NCI-H82 (cell line): ENCODE results near the gene PRR13.
"Not testable (repeated sequence)": the region's sequence is repeated elsewhere in the genome, so short reads cannot be mapped to it uniquely, and the experiment has no call there.

Experiments used
- DNase-seq: peaks from one replicate; lab custom pipeline; 2025; lab: John Stamatoyannopoulos, UW

PRR13 gene

DNA sequence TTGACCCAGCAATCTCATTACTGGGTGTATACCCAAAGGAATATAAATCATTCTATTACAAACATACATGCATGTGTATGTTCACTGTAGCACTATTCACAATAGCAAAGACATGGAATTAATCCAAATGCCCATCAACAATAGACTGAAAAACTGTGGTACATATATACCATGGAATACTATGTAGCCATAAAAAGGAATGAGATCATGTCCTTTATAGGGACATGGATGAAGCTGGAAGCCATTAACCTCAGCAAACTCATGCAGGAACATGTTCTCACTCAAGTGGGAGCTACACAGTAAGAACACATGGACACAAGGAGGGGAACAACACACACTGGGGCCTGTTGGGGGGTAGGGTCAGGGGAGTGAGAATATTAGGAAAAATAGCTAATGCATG is 2.0 kb upstream of the PRR13 start:
- not testable (repeated sequence) for DNase-seq

DNA sequence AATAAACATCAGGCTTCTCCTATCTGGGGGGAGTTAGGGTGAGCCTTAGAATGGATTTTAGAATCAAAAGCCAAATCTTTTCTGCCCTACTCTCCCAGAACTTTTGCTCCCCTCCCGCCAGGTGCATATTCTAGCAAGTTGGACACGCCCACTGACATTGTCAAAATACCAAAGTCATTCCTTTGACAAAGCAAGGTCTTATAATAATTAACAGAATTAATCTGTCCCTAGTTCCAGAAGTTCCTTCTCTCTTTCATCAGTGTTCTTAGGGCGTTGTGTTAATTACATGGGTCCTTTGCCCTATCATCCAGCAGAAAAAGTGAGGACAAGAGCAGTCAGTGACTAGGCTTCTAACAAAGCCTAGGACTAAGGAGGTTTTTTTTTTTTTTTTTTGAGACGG is 2.4 kb downstream of the PRR13 start:
- DNase-seq = no peak

DNA sequence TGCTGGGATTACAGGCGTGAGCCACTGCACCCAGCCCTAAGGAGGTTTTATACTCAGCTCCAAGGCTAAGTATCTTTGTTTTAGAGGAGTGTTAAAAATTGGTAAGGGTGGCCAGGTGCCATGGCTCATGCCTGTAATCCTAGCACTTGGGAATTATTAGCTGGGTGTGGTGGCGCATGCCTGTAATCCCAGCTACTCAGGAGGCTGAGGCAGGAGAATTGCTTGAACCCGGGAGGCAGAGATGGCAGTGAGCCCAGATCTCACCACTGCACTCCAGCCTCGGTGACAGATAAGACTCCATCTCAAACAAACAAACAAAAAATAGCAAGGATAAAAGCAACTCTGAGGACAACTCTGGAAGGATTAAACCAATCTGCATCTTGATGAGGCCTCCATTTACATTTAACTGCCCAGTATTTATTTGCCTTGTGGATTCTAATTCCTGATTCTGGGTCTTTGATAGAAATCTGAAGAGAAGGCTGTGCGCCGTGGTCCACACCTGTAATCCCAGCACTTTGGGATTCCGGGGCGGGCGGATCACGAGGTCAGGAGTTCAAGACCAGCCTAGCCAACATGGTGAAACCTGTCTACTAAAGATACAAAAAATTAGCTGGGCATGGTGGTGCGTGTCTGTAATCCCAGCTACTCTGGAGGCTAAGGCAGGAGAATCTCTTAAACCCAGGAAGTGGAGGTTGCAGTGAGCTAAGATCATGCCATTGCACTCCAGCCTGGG is 3.2 kb downstream of the PRR13 start:
- DNase-seq = not testable (repeated sequence)

DNA sequence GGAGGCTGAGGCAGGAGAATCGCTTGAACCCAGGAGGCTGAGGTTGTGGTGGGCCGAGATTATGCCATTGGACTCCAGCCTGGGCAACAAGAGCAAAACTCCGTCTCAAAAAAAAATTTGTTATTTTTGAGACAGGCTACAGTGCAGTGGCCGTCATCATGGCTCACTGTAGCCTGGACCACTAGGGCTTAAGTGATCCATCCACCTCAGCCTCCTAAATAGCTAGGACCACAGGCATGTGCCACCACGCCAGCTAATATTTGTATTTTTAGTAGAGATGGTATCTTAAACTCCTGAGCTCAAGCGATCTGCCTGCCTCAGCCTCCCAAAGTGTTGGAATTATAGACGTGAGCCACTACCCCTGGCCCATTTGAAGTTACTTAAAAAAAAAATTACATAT is 9.4 kb downstream of the PRR13 start:
- DNase-seq = no peak

DNA sequence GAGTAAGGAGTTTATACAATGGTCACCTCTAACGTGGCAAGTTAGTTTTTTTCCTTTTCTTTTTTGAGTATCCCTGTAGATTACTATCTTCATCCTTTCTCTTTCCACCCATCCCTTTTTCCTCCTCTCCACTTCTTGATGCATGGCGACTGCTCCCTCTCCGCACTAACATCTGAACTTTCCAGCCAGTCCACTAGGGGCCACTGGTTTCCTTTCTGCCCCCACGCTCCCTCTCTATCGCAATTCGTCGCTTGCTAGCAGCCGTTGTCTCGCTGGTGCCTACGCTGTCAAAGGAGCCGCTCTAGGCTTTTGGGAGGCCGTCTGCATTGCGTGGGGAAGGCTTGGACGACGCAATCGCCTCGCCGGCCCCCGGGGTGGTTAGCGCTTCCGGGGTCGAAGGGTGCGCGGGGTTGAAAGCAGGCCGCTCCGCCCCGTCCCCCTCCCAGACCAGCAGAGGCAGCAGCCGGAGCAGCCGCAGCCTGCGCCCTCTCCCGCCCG is 10.2 kb downstream of the PRR13 start, which contains the start of gene PCBP2:
Gene PCBP2 (plus strand): TSS at position 442 of the 498 bp plus-strand sequence. CDS start 2,699 bp downstream, outside the sequence.
- peak; percentile 100 for DNase-seq

DNA sequence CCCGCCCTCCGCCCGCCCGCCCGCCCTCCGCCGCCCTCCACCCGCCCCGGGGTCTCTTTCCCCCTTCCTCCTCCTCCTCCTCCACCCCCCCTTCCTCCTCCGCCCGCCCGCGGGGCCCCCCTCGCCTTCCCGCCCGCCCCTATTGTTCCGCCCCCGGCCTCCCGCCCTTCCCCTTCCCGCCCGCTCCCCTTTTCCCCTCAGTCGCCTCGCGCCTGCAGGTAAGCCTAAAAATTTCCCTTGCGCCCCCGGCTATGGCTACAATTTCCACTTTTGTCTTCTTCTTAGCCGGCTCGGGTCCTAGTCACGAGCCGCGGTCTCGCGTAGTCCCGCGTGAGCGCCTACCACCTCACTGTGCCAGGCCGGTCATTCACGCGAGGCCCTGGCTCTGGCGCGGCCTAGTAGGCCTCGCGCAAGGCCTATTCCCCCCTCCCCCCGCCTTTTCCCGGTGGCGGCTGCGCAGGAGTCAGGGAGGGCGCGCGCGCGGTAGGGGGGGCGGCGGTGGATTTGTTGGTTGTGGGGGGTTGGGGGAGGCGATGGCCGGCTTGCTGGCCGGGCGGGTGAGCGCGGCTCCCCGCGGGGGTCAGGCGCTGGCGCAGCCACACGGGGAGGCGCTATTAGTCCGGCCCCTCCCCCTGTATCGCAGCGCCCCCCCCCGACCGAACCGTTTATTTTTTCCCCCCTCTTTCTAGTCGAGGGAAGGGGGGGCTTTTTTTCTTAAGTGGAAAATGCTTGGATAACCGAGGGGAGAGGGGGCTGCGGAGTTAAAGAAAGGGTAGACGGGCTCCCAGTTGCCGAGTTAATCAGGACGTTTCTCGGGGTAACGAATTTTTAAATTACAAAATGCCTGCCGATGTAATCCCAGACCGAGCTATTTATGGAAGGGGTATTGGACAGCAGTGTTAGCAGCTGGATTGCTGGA is 10.9 kb downstream of the PRR13 start:
- peak; percentile 89 for DNase-seq

DNA sequence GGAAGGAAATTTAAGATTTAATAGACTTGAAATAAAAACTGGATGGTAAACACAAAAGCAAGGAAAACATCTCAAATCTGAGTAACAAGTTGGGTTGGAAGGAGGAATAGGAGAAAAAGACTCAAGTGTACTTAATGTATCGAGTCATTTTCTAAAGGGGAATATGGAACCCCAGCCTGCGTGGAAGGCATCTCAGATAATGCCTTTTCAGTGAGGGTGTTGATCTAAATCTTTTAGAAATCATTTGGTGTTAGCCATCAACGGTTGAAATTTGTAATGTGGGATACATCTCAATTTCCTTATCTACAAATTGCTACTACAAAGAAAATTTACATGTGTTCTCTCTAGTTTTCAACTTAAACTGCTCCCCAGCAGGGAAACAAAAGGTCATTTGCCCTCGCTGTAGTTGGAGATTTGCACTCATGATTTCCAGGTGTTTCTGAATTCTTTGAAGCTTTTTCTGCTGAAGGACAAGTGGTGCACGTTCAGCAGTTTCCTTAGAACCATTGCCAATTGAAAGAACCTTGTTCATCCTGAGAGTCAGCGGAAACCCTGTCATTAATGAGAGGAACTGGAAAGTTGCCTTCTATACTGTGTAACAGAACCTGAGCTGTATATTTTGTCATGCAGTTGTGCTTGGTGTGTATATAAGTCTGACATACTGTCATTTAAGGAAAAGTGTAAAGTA is 12.6 kb downstream of the PRR13 start:
- no peak for DNase-seq

DNA sequence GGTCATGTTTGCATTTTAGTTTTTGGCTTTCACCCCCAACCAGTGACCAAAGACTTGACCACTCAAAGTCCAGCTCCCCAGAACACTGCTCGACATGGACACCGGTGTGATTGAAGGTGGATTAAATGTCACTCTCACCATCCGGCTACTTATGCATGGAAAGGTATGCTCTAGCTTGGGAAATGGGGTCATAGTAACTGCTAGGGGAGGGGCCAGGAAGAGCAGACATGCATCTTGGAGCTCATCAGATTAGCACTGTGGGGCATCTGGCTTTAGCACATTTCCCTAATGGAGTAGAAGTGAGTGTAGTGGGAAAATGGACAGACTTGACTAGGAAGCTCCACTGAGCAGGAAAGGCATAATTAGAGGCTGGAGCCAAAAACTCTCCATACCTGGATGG is 13.2 kb downstream of the PRR13 start:
- peak; percentile 91 for DNase-seq

DNA sequence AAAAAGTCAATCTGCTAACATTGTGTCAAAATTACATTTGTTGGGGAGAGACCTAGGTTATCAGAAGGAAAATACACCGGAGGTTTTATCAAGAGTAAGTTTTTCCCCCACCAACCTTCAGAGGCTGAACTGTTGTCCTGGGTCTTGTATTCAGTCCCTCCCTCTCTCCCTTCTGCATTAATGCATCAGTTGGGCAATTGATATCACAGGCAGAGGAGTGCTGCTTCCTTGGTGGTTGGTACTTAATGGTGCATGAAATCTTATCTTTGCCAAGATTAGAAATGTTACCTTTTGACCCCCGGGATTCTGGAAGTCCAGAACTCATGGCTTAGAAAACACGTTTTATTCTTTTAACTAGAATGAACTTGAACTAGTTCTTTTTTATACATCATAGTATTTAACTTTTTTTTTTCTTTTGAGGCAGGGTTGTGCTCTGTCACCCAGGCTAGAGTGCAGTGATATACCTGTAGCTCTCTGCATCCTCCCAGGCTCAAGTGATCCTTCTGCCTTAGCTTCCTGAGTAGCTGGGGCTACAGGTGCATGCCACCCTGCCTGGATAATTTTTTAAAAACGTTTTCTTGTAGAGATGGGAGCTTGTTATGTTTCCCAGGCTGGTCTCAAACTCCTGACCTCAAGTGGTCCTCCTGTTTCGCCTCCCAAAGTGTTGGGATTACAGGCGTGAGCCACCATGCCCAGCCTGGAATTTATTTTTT is 15.3 kb downstream of the PRR13 start:
- no peak for DNase-seq

DNA sequence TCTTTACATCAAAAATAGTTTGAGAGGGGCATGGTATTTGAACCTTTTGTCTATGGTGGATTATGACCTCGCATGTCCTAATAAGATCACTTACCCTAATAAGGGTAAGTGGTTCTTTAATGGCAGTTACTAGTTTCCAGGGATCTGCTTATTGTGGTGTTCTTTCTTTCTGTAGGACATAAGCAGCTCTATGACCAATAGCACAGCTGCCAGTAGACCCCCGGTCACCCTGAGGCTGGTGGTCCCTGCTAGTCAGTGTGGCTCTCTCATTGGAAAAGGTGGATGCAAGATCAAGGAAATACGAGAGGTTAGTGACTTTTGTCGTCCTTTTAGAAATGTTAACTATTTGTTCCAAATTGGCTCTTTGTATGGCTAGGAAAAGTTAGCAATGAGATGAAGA is 17.6 kb downstream of the PRR13 start:
- no peak for DNase-seq

DNA sequence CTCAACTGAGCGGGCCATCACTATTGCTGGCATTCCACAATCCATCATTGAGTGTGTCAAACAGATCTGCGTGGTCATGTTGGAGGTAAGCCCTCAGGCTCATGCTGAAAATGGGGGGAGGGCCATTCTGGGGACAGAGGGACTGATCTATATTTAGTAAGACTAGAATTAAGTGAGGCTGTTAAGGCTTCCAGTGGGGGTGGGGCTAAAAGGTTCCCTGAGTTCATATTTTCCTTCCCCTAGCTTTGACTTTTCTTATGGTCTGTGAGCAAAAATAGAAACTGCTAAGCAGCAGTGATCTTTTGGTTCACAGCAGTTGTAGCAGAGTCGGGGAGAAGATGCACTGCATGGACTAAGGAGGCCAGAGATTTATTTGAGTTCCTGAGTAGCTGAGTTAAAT is 19.5 kb downstream of the PRR13 start:
- no peak for DNase-seq

DNA sequence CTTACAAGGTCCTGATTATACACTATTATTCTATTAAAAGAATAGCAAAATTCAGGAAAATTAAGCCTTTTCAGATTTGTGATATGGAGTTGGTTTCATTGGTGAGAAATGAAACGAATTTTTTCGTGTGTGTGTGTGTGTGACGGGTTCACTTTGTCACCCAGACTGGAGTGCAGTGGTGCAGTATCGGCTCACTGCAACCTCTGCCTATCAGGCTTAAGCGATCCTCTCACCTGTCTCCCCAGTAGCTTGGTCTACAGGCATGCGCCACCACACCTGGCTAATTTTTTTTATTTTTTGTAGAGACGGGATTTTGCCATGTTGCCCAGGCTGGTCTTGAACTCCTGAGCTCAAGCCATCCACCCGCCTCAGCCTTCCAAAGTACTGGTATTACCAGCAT is 20.1 kb downstream of the PRR13 start:
- DNase-seq = no peak

DNA sequence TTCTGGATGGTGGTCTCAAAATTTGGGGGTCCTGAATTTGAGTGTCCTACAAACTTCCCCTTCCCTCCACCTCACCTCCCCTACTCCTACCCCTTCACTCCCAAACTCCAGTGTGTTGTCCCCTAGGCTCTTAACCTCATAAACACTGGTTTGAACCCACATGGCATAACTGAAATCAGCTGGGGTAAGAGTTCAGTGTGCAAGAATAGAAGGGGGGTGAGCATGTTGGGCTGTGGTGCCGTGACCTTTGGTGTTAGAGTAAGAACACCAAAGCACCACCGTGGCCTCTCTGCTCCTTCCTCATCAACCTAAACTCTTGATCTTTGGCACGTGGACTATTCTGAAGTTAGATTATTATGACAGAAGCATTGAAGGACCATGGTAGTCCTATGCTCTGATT is 21.4 kb downstream of the PRR13 start:
- no peak for DNase-seq

DNA sequence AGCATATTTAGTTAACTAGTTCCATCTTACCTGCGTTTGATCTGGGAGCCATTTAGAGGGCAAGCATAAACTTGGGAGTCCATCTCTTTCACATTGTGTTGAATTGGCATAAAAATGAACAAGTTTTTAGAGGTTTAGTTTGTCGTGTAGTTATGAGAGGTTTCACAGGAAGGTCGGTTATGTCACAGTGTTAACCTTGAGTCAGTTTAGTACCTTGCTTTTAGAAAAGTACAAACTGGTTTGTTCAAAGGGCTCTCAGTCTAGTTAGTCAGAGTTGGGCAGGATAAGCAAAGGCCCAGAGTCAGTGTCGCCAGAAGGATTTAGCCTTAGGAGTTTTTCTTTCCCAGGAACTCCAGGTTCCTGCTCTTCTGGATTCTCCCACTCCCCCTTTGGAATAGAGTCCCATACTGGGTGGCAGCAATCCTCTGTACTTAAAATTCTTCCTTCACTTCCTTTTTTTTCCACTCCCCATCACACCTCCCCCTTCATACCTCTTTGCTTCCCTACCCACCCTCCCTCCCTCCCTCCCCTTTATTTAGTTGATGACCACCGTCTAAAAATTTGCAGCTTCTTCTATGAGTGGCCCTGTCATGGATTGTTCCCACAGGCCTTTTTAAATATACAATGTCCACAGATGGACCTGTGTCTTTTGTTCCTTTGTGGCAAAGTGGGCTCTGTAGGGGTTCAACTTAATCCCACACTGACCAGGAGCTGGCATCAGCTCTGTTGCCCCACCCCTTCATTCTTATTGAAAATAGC is 22.4 kb downstream of the PRR13 start:
- no peak for DNase-seq

DNA sequence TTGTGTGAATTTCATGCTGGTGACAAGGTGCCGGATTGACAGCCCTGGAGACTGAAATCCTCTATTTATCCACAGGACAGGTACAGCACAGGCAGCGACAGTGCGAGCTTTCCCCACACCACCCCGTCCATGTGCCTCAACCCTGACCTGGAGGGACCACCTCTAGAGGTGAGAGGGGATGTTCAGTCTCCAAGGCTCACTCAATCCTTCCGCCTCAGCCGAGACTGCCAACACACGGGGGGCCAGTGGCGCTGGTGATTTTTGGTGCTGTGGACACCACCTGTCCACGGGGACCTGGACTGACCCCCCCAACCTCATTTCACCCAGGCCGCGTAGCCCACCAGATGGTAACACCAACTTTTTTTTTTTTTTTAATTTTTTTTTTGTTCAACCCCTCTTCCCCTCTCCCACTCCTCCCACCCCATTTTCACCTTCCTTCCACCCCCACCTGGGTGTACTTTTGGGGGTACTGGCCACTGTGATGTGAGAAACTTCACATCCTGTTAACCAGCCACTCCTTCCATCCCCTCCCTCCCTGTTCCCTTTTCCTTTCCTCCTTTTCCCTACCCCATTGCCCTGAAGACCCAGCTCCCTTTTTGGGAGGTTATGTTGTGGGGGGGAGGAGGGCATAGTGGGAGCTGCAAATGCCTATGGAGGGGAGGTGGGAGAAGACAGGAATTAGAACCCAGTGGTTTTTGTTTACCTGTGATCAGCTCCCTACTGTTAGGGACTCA is 23.3 kb downstream of the PRR13 start:
- DNase-seq = no peak

DNA sequence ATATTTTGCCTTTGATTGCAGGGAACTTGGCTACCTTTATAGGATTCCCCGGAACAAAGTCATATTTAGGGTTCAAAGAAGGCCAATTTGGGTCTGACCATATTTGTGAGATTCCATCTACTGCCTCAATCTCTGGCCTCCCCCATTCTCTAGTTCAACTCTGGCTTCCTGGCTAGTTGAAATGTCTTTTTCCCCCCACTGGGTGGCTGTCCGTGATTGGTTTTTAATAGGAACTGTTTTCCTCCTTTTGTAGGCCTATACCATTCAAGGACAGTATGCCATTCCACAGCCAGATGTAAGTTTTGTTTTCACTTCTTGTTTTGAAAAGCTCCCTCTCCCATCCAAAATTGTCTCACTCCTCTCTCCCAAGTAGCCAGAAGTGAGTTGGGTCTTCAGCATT is 24.1 kb downstream of the PRR13 start:
- no peak for DNase-seq

DNA sequence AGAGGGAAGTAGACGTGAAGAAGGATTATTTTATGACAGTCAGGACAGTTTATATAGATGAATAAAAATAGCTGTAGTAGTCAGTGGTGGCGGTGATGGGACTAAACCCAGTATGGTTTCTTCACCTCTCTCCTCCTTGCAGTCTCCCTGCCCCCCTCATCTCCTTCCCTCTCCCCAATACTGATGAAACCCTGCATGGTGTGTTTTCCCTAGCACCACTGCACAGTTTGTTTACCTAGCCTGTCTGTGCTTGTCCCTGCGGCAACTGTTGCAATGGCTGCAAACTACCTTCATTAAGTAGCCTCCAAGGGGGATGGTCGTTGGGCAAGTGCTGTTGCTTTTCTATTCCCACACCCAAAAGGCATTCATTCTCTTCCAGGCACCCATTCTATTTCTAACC is 25.1 kb downstream of the PRR13 start:
- DNase-seq = no peak

DNA sequence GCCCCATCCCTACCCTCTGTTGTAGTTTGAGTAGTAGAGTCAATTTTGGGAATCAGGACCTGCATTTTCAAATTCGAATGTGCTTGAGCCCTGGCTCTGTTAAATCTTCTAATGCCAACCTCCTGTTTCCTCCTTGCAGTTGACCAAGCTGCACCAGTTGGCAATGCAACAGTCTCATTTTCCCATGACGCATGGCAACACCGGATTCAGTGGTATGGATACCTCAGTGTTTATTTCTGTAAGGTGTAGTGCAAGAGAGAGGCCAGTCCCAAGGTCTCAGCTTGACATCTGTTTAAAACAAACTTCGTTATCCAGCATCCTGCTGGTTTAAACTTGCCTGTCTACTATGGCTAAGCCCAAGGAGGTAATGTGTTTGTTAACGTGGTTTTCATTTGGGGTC is 25.5 kb downstream of the PRR13 start:
- no peak for DNase-seq

DNA sequence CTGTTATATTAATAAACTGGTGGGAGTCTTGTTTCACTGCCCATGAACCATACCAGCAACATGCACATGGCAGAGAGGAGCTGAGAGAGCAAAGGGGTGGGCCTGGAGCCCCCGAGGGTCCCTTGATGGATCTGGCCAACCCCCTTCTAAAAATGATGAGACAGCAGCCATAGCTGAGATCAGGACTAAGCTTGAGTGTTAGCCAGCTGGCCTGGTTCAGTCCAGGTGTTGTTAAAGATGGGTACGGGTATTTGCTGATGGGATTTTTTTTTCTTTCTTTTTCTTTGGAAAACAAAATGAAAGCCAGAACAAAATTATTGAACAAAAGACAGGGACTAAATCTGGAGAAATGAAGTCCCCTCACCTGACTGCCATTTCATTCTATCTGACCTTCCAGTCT is 26.3 kb downstream of the PRR13 start:
- no peak for DNase-seq

DNA sequence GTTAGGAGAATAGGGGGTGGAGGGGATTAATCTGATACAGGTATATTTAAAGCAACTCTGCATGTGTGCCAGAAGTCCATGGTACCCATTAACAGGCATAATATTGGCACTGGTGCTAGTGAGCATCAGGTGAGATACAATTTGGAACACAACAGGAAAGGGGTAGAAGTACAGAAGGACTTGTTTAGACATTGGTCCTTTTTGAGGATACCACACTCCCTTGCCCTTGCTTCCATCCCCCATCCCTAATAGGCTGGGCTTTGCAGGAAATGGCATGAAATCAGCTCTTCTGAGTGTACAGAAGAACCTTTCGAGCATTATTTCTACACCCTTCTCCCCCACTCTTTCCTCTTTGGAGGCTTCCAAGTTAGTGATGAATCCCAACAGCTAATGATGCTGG is 26.7 kb downstream of the PRR13 start:
- no peak for DNase-seq
